ENCODE results near the gene CAMK2B.

The CAMK2B gene

GRCh38 chr7:44282601-44283171 lies 42.7 kb downstream of the CAMK2B start:
- Histone ChIP-seq H3K4me1 (ENCODE audit: insufficient read depth, low read length) (no peaks in the 10 kb centered on the region), H3K27me3 (ENCODE audit: control insufficient read depth in 1 of 2, insufficient read depth in 2 of 2, low read length in 2 of 2) (no peaks in the 10 kb centered on the region), H3K36me3 (ENCODE audit: insufficient read depth, low read length) (no peaks in the 10 kb centered on the region), H3K9ac (ENCODE audit: low read length) (no peak overlapping the region), H3K27ac (ENCODE audit: low read depth, low read length) (no peak overlapping the region), H3K4me3 (ENCODE audit: low read depth in 1 of 2, low read length in 2 of 2) (no peak overlapping the region), H3K9me3 (ENCODE audit: low read length) (no peaks in the 10 kb centered on the region)

GRCh38 chr7:44281811-44282600 lies 43.4 kb downstream of the CAMK2B start:
- H3K27ac ChIP-seq (ENCODE audit: low read depth, low read length), result no peak overlapping the region
- H3K9ac ChIP-seq (ENCODE audit: low read length), result no peak overlapping the region
- no peak overlapping the region for H3K4me3 ChIP-seq (ENCODE audit: low read depth in 1 of 2, low read length in 2 of 2)
- H3K9me3 ChIP-seq (ENCODE audit: low read length), result no peaks in the 10 kb centered on the region
- no peaks in the 10 kb centered on the region for H3K27me3 ChIP-seq (ENCODE audit: control insufficient read depth in 1 of 2, insufficient read depth in 2 of 2, low read length in 2 of 2)
- H3K4me1 ChIP-seq (ENCODE audit: insufficient read depth, low read length), result no peaks in the 10 kb centered on the region
- H3K36me3 ChIP-seq (ENCODE audit: insufficient read depth, low read length), result no peaks in the 10 kb centered on the region

DNA sequence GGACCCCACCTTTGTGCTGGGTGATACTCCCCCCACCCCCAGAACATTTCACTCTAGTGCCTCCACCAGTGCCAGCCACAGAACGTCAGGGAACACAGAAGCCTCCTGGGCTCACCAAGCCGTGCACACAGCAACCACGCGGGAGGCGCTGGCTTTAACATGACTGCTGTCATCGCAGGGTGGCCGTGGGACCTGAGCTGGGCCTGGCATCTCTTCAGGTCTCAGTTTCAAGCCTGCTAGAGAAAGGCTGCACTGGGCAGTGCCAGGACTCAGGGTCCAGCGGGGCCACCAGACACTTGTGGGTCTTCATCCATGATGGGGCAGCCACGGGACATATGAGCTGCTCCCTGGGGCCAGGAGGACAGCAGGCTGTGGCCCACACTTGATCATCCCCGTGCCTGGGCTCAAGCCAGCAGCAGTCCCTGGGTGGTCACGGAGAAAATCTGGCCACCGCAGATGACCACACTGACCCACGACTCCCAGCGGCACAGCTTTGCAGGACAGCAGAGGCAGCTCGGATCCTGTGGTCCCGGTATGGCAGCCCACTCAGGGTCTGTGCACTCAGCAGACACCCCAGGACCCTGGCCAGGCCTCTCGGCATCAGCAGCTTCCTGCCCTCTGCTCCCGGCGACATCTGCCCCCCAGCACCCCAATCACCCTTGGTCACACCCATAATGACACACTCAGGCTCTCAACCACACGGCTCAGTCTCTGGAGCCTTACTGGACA lies 44.2 kb downstream of the CAMK2B start:
- H3K4me3 ChIP-seq (ENCODE audit: low read depth in 1 of 2, low read length in 2 of 2), result no peak overlapping the region
- no peak overlapping the region for H3K9ac ChIP-seq (ENCODE audit: low read length)
- H3K27me3 ChIP-seq (ENCODE audit: control insufficient read depth in 1 of 2, insufficient read depth in 2 of 2, low read length in 2 of 2), result peaks cover 0 to 3% of the 10 kb centered on the region in 2 donors
- H3K27ac ChIP-seq (ENCODE audit: low read depth, low read length), result no peak overlapping the region
- no peaks in the 10 kb centered on the region for H3K9me3 ChIP-seq (ENCODE audit: low read length)
- no peaks in the 10 kb centered on the region for H3K4me1 ChIP-seq (ENCODE audit: insufficient read depth, low read length)
- no peaks in the 10 kb centered on the region for H3K36me3 ChIP-seq (ENCODE audit: insufficient read depth, low read length)

- no peaks in the 10 kb centered on the region for H3K4me1 ChIP-seq (ENCODE audit: insufficient read depth, low read length)
- H3K9me3 ChIP-seq (ENCODE audit: low read length), result no peaks in the 10 kb centered on the region
- no peak overlapping the region for H3K27ac ChIP-seq (ENCODE audit: low read depth, low read length)
- H3K9ac ChIP-seq (ENCODE audit: low read length), result no peak overlapping the region
- H3K4me3 ChIP-seq (ENCODE audit: low read depth in 1 of 2, low read length in 2 of 2), result no peak overlapping the region
- peaks cover 0 to 4% of the 10 kb centered on the region in 2 donors for H3K27me3 ChIP-seq (ENCODE audit: control insufficient read depth in 1 of 2, insufficient read depth in 2 of 2, low read length in 2 of 2)
- H3K36me3 ChIP-seq (ENCODE audit: insufficient read depth, low read length), result no peaks in the 10 kb centered on the region
Measured at GRCh38 chr7:44280636-44280992, 44.8 kb downstream of the CAMK2B start.

- Histone ChIP-seq H3K27ac (ENCODE audit: low read depth, low read length) (no peak overlapping the region), H3K4me1 (ENCODE audit: insufficient read depth, low read length) (no peaks in the 10 kb centered on the region), H3K36me3 (ENCODE audit: insufficient read depth, low read length) (no peaks in the 10 kb centered on the region), H3K4me3 (ENCODE audit: low read depth in 1 of 2, low read length in 2 of 2) (no peak overlapping the region), H3K9ac (ENCODE audit: low read length) (no peak overlapping the region), H3K9me3 (ENCODE audit: low read length) (no peaks in the 10 kb centered on the region), H3K27me3 (ENCODE audit: control insufficient read depth in 1 of 2, insufficient read depth in 2 of 2, low read length in 2 of 2) (peaks cover 0 to 4% of the 10 kb centered on the region in 2 donors)
Measured at GRCh38 chr7:44279731-44280505, 45.5 kb downstream of the CAMK2B start.

DNA sequence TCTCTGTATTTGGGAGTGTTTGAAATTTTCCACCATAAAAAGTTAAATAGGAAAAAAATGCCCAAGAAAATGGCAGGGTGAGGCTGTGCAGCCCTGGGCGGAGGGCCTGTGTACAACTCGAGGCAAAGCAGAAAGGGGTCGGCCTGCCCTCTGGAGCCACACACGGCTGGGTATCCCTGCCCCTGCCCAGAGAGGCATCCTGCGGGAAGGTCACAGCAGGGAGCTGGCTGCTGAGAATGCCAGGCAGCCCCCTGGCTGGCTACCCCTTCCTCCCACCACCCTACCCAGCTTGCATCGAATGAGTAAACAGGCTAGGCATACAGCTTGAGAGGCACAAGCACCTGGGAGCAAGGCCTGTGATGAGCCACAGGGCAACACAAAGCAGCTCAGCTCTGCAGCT lies 46.1 kb downstream of the CAMK2B start:
- H3K9me3 ChIP-seq (ENCODE audit: low read length), result no peaks in the 10 kb centered on the region
- no peak overlapping the region for H3K27ac ChIP-seq (ENCODE audit: low read depth, low read length)
- no peak overlapping the region for H3K4me3 ChIP-seq (ENCODE audit: low read depth in 1 of 2, low read length in 2 of 2)
- H3K9ac ChIP-seq (ENCODE audit: low read length), result no peak overlapping the region
- H3K27me3 ChIP-seq (ENCODE audit: control insufficient read depth in 1 of 2, insufficient read depth in 2 of 2, low read length in 2 of 2), result peaks cover 0 to 7% of the 10 kb centered on the region in 2 donors
- no peaks in the 10 kb centered on the region for H3K36me3 ChIP-seq (ENCODE audit: insufficient read depth, low read length)
- H3K4me1 ChIP-seq (ENCODE audit: insufficient read depth, low read length), result no peaks in the 10 kb centered on the region

GRCh38 chr7:44278451-44279161 lies 46.8 kb downstream of the CAMK2B start:
- Histone ChIP-seq H3K4me3 (ENCODE audit: low read depth in 1 of 2, low read length in 2 of 2) (no peak overlapping the region), H3K9ac (ENCODE audit: low read length) (no peak overlapping the region), H3K27me3 (ENCODE audit: control insufficient read depth in 1 of 2, insufficient read depth in 2 of 2, low read length in 2 of 2) (peaks cover 0 to 7% of the 10 kb centered on the region in 2 donors), H3K27ac (ENCODE audit: low read depth, low read length) (no peak overlapping the region), H3K9me3 (ENCODE audit: low read length) (no peaks in the 10 kb centered on the region), H3K4me1 (ENCODE audit: insufficient read depth, low read length) (no peaks in the 10 kb centered on the region), H3K36me3 (ENCODE audit: insufficient read depth, low read length) (no peaks in the 10 kb centered on the region)

GRCh38 chr7:44277851-44278250 lies 47.5 kb downstream of the CAMK2B start:
- Histone ChIP-seq H3K27ac (ENCODE audit: low read depth, low read length) (no peak overlapping the region), H3K9ac (ENCODE audit: low read length) (no peak overlapping the region)

GRCh38 chr7:44277391-44277790 lies 48.0 kb downstream of the CAMK2B start:
- Histone ChIP-seq H3K9me3 (ENCODE audit: low read length) (no peaks in the 10 kb centered on the region), H3K4me3 (ENCODE audit: low read depth in 1 of 2, low read length in 2 of 2) (no peak overlapping the region), H3K4me1 (ENCODE audit: insufficient read depth, low read length) (no peaks in the 10 kb centered on the region), H3K9ac (ENCODE audit: low read length) (no peak overlapping the region), H3K27me3 (ENCODE audit: control insufficient read depth in 1 of 2, insufficient read depth in 2 of 2, low read length in 2 of 2) (peaks cover 0 to 7% of the 10 kb centered on the region in 2 donors), H3K36me3 (ENCODE audit: insufficient read depth, low read length) (no peaks in the 10 kb centered on the region), H3K27ac (ENCODE audit: low read depth, low read length) (no peak overlapping the region)

More at GRCh38 chr7:44277851-44278250, 47.5 kb downstream of the CAMK2B start:
- Histone ChIP-seq H3K4me1 (ENCODE audit: insufficient read depth, low read length) (no peaks in the 10 kb centered on the region), H3K9me3 (ENCODE audit: low read length) (no peaks in the 10 kb centered on the region), H3K36me3 (ENCODE audit: insufficient read depth, low read length) (no peaks in the 10 kb centered on the region), H3K27me3 (ENCODE audit: control insufficient read depth in 1 of 2, insufficient read depth in 2 of 2, low read length in 2 of 2) (peaks cover 0 to 7% of the 10 kb centered on the region in 2 donors), H3K4me3 (ENCODE audit: low read depth in 1 of 2, low read length in 2 of 2) (no peak overlapping the region)

GRCh38 chr7:44276571-44277221 lies 48.7 kb downstream of the CAMK2B start:
- Histone ChIP-seq H3K9ac (ENCODE audit: low read length) (no peak overlapping the region), H3K27me3 (ENCODE audit: control insufficient read depth in 1 of 2, insufficient read depth in 2 of 2, low read length in 2 of 2) (peaks cover 0 to 7% of the 10 kb centered on the region in 2 donors), H3K9me3 (ENCODE audit: low read length) (no peaks in the 10 kb centered on the region), H3K27ac (ENCODE audit: low read depth, low read length) (no peak overlapping the region), H3K4me1 (ENCODE audit: insufficient read depth, low read length) (no peaks in the 10 kb centered on the region), H3K36me3 (ENCODE audit: insufficient read depth, low read length) (no peaks in the 10 kb centered on the region), H3K4me3 (ENCODE audit: low read depth in 1 of 2, low read length in 2 of 2) (no peak overlapping the region)
